GM18867 (cell line): ENCODE data around the gene CCDC38.

ENCODE experiments used
- ATAC-seq: cut with Tn5 transposase; IDR thresholded peaks from one replicate; pipeline ENCODE4 v1.9.1; 2021; ENCODE audit warnings: mild to moderate bottlenecking, moderate library complexity; ENCODE audit not compliant: unreplicated experiment

CCDC38 gene

DNA sequence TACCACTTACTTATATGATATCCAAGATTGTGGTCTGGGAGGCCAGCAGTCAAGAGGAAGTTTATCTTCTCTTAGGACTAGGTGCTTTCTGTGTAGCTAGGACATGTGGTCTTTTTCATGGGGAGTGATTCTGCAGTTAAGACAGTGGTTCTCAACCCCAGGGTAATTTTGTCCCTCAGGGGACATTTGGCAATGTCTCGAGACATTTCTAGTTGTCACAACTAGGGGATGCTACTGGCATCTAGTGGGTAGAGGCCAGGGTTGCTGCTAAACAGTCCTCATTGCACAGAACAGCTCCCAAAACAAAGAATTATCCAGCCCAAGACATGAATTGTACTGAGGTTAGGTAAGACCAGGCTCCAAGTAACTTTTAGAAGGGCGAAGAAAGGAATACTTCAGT, 20.7 kb upstream of the CCDC38 start:
- ATAC-seq, result no peak

DNA sequence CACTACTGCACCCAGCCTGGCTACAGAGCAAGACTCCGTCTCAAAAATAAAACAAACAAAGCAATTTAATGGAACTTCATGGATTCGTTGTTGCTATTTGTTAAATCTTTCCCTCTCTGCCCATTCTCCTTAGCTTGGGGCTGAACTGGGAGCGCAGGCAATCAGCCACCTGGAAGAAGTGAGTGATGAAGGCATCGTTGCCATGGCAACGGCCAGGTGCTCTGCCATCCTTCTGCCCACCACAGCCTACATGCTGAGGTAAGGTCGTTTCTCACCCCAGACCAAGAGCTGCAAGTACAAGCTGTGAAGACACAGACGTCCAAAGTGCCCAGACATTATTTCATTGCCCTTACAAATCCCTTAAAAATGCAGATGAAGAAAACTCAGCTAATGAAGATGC, 19.8 kb upstream of the CCDC38 start:
- ATAC-seq, result no peak

- no peak for ATAC-seq
Observed at GRCh38 chr12:95960241-95960640, 17.8 kb upstream of the CCDC38 start.

DNA sequence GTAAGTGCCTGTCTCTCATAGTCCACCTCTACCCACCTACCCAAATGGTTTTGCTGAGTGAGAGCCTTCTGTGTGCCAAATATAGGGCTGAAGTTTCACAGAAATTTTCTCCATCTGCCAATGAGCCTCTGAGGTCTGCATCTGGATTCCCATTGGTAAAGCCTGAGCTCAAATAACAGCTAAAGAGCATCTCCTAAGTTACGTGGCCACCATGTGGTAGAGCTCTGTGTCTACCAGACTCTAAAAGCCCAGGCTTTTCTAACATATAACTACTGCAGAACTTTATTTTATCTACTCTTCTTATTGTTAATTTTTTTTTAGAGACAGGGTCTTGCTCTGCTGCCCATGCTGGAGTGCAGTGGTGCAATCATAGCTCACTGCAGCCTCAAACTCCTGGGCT, 16.7 kb upstream of the CCDC38 start:
- no peak for ATAC-seq

DNA sequence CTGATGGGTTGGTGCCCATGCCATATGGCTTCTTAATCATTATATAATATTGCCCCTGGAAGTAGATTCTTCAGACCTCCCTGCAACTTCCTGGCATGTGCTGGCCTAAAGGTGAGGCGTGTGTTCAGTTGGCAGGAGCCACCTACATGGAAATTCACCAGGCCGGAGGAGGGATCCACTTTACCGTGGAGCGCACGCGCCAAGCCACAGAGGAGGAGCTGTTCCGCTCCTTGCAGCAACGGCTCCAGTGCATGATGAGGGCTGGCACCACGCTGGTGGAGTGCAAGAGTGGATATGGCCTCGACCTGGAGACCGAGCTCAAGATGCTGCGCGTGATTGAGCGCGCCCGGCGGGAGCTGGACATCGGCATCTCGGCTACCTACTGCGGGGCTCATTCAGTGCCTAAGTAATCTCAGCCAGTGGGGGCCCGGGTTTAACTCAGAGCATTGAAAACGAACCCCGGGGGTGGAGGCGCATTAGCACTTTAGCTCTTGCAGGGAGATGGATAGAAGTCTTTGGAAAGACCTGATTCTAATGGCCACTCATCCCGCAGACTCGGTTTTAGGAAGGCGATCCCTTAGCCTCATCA, 14.2 kb upstream of the CCDC38 start:
- ATAC-seq, result no peak

DNA sequence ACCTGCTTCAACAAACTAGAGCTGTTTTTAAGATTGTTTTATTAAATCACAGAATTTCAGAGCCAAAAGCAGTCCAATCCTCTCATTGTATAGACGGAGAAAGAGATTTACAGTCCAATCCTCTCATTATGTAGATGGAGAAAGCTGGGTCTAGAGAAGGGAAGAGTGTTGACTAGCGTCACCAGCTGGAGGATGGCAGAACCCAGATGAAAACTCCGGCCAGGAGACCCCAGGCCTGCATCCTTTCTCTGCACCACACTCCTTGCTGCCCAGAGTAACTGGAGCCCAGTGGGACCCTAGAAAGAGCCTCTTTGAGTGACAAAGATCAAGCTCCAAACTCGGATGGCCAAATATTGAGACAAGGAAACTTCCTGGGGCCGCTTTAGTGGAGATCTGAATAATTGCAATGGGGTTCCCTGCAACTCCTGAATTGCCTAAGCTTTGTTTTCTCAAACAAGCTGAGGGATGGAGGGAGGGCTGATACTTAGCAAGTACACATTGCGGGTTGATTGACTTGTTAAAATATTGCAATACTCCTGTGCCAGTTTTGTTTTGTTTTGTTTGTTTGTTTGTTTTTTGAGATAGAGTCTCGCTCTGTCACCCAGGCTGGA, 13.2 kb upstream of the CCDC38 start:
- no peak for ATAC-seq

- ATAC-seq, result no peak
Observed at GRCh38 chr12:95953000-95953399, 10.6 kb upstream of the CCDC38 start.

GRCh38 chr12:95951515-95951914, 9.1 kb upstream of the CCDC38 start:
- ATAC-seq, result no peak

DNA sequence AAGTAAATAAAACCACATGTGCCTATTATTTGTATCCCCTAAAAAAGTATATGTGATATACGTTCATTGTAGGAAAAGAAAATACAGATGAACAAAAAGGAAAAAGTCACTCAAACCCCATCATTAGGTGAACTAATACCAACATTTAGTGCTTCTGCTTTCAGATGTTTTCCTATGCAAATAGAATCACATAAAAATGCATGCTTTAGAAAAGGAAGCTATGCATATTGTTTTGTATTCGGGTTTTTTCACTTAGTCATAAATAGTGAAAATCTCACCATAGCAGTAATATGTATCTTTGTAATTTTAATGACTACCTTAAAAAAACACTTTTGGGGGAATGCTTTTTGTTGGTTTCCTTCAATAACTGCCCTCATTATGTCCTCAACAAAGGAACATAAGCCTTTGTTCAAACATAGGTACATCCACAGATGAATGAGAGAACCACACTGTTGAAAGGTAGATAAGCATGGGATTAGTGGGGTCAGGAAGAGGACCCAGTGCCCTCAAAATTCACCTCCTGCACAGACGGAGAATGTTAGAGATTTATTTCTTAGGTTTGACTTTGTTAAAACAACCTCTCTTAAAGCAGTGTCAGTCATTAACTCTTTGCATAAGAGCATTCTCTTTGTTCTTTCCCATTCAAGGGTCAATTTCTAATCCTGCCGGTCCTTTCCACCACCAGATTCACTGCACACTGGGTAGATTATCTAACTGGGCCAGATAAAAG, 7.2 kb upstream of the CCDC38 start:
- no peak for ATAC-seq

DNA sequence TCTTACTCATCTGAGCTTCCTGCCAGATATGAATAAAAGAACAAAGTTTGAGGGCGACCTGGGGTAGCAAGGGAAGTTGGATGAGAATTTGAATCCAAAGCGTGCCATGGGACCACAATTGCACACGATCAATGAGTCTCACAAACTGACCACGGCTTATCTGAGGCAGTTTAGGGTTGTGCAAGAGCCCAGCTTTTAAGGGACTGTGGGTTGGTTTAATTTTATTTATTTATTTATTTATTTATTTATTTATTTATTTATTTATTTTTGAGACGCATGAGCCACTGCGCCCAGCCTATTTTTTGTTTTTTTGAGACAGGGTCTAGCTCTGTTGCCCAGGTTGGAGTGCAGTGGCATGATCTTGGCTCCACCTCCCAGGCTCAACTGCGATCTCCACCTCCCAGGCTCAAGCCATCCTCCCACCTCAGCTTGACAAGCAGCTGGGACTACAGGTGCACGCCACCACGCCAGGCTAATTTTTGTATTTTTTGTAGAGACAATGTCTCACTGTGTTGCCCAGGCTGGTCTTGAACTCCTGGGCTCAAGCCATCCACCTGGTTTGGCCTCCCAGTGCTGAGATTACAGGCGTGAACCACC, 1.8 kb upstream of the CCDC38 start:
- no peak for ATAC-seq

- ATAC-seq, result peak; percentile 62
Observed at GRCh38 chr12:95943330-95943842, 972 bp upstream of the CCDC38 start, which contains the start of gene AMDHD1. AMDHD1 (plus strand) TSS chr12:95943331; CDS start chr12:95943399, 68 bp downstream.

GRCh38 chr12:95942101-95942523, 302 bp downstream of the CCDC38 start:
- no peak for ATAC-seq

DNA sequence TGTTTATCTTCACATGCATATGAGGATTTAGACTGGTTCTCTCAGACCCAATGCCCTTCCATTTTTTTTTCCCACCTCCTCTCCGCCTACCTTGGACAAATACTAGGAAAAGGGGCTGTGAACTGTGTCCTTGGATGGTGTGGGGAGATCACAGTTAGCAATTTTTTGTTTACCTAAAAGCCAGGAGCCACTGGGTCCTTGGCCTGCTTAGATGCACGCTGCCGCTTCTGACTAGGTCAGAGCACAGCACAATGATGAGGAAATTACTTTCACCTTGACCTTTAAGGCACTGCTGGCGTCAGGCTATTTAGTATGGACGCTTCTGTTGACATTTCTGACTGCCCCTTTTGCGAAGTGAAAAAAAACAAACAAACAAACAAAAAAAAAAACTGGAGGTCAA, 1.9 kb downstream of the CCDC38 start:
- ATAC-seq, result no peak

GRCh38 chr12:95922231-95922630, 20.2 kb downstream of the CCDC38 start:
- no peak for ATAC-seq

GRCh38 chr12:95919110-95919509, 23.3 kb downstream of the CCDC38 start:
- ATAC-seq, result no peak

- ATAC-seq, result peak; percentile 94
Observed at GRCh38 chr12:95918194-95918993, 24.0 kb downstream of the CCDC38 start.

GRCh38 chr12:95909871-95910270, 32.5 kb downstream of the CCDC38 start:
- no peak for ATAC-seq

DNA sequence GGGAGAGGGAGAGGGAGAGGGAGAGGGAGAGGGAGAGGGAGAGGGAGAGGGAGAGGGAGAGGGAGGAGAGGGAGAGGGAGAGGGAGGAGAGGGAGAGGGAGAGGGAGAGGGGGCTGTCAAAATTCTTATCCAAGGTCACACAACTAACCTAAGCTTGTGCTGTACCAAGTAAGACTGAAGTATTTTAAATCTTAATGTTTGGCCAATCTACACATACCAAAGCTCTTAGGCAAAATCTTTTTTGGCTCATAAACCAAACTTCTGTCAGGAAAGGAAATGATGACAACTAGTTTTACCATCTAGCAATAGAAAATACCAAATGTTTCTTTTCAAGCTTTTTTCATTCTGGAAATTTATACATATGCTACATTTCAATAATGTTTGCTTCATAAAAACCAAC, 33.8 kb downstream of the CCDC38 start:
- ATAC-seq, result no peak

- no peak for ATAC-seq
Observed at GRCh38 chr12:95898081-95898480, 44.3 kb downstream of the CCDC38 start.

DNA sequence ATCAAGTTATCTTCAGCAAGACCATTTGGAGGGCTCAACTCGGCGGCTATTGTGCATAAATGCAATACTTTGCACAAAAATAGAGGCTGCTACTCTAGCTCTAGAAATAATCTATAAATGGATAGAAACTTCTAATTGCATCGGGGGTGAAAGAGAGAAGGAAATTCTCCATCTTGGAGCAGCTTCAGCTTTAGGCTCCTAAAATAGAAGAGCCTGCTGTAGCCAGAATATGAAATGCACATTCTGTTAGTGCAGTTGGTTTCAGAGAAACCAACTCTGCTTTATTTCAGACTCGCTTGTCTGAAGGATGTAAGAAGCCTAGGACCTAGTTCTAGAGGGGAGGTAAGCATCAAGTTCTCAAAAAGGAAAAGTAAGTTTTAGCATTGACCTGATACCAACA, 45.6 kb downstream of the CCDC38 start:
- no peak for ATAC-seq

DNA sequence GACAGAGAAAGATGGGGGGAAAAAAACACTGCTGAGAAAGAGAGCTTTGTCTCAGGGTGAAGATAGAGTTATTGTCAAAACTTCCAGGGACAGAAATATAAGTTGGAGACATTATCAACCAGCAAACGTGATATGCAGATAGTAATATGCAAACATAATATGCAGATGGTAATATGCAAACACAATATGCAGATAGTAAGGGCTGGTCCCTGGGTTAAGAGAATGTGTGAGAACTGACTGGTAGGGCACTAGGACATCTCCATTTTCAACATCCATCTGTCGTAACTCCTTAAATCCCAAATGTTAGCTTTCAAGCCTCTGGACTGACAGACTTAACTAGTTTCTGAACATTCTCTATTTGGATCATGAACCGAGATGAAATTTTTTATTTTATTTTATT, 51.5 kb downstream of the CCDC38 start:
- no peak for ATAC-seq
